Breast epithelium (tissue), 3 donors: Measurements from ENCODE around the gene MITF.

Experiments used
- POLR2A ChIP-seq: fragments of 450-650 bp; IDR thresholded peaks from one replicate; pipeline ENCODE4 v1.6.1; 2016; ENCODE audit warnings: antibody characterized with exemption, mild to moderate bottlenecking, moderate library complexity
- POLR2AphosphoS5 ChIP-seq, 3 donors: sonication (generic); formaldehyde crosslinking; IDR thresholded peaks; one replicate each; pipeline ENCODE4 v1.6.1; 2017; ENCODE audit warnings: antibody characterized with exemption in 3 of 3
- TF ChIP-seq, protein P1 (sequence below), 3 donors: fragments of 450-650 bp; IDR thresholded peaks; one replicate each; pipeline ENCODE4 v1.5.1; 2016 to 2017; ENCODE audit warnings: antibody characterized with exemption in 3 of 3, mild to moderate bottlenecking in 3 of 3, moderate library complexity in 3 of 3

DNA sequence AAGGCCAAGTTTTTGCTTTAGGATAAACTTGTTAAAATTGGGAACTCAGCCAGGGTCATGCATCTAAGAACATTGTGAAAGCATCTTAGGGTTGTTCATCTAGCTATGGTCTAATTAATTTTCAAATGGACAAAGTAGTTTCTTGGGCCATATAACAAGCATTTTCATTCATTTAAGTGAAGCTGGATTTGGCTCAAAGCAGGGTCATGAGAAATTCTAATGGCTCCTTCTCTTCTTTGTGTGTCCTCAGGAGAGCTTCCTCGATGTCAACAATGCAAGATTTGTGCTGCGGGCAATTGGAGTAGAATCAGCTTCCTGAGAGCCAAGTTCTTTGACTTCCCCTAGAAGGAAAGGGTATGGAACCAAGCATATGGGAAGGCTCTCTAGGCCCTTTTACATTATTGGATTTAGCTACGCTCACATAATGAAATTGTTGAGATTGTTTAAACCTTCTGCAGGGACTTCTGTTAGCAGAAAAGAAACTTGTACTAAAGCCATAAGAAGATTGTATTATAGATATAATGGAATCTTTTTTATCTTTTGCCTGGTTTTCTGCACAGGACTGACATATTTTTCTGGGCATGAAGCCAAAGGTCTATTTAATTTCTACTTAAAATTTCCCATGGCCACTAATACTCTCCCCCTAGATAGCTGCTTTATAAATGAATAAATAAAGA, 258.5 kb downstream of the MITF start:
- TF ChIP-seq POLR2AphosphoS5 (IDR thresholded peaks at IDR 0.05) (no peak), POLR2A (no peak)
- TF ChIP-seq, protein P1, sequence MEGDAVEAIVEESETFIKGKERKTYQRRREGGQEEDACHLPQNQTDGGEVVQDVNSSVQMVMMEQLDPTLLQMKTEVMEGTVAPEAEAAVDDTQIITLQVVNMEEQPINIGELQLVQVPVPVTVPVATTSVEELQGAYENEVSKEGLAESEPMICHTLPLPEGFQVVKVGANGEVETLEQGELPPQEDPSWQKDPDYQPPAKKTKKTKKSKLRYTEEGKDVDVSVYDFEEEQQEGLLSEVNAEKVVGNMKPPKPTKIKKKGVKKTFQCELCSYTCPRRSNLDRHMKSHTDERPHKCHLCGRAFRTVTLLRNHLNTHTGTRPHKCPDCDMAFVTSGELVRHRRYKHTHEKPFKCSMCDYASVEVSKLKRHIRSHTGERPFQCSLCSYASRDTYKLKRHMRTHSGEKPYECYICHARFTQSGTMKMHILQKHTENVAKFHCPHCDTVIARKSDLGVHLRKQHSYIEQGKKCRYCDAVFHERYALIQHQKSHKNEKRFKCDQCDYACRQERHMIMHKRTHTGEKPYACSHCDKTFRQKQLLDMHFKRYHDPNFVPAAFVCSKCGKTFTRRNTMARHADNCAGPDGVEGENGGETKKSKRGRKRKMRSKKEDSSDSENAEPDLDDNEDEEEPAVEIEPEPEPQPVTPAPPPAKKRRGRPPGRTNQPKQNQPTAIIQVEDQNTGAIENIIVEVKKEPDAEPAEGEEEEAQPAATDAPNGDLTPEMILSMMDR (IDR thresholded peaks at IDR 0.05) = no peak
